Measurements from ENCODE around the gene CTNND2.

Gene CTNND2

DNA sequence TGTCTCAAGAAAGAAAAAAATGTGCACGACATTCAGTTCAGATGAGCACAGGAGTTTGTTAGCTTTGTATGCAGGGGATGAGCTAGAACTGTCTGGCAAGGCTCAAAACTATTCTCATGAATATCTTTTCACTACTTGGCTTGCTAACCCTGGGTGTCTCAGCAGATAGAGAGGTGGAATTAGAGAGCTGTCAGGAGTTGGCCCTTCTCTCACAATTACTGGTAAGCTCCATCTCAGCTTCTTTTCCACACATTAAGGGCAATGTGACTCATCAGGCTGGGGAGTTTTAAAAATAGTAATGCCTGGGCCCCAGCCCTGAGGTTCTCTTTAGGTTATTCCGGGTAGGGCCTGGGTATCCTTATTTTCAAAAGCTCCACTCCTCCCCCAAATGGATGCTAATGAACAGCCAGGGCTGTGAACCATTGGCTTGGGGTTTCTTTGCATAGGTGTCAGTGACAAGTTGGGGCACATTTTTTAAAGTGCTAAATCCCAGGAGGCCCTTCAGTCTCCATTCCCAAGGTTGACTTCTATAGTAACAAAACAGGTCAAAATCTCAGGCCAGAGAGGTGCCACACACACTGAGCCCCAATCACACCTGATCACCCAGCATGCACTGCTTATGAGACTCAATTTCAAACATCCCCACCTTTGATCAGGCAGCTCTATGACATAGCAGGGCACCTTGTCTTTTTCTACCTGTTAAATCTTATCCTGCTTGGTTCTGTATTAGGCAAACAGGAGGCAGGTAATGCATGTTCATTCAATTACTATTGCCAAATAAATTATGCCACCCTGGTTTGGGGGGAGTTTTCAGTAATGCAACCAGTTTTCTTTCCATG is 903.5 kb downstream of the CTNND2 start:
- ChIA-PET POLR2A (no interaction called here), CTCF (interaction anchor here (0.9 to 7.7 kb wide), 4 partner anchors 10 to 114 kb away, joined by 3 to 60 read pairs (median 5); no protein-coding TSS in a partner anchor)
- TF ChIP-seq, protein P1, sequence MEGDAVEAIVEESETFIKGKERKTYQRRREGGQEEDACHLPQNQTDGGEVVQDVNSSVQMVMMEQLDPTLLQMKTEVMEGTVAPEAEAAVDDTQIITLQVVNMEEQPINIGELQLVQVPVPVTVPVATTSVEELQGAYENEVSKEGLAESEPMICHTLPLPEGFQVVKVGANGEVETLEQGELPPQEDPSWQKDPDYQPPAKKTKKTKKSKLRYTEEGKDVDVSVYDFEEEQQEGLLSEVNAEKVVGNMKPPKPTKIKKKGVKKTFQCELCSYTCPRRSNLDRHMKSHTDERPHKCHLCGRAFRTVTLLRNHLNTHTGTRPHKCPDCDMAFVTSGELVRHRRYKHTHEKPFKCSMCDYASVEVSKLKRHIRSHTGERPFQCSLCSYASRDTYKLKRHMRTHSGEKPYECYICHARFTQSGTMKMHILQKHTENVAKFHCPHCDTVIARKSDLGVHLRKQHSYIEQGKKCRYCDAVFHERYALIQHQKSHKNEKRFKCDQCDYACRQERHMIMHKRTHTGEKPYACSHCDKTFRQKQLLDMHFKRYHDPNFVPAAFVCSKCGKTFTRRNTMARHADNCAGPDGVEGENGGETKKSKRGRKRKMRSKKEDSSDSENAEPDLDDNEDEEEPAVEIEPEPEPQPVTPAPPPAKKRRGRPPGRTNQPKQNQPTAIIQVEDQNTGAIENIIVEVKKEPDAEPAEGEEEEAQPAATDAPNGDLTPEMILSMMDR (IDR thresholded peaks at IDR 0.05; ENCODE audit: control extremely low read depth, extremely low read depth, low read depth, missing control alignments), result no peak
- DNase-seq (ENCODE audit: extremely low spot score), result no peak

GRCh38 chr5:10999714-11000113 is 904.5 kb downstream of the CTNND2 start:
- POLR2A ChIA-PET, result no interaction called here
- CTCF ChIA-PET, result interaction anchor here (1.3 to 7.7 kb wide), 2 partner anchors 11 to 115 kb away, joined by 3 to 60 read pairs; no protein-coding TSS in a partner anchor
- TF ChIP-seq, protein P1 (IDR thresholded peaks at IDR 0.05; ENCODE audit: control extremely low read depth, extremely low read depth, low read depth, missing control alignments), result no peak
- no peak for DNase-seq (ENCODE audit: extremely low spot score)

- TF ChIP-seq, protein P1 (IDR thresholded peaks at IDR 0.05; ENCODE audit: control extremely low read depth, extremely low read depth, low read depth, missing control alignments), result no peak
- CTCF ChIA-PET, result interaction anchor here (0.9 to 1.1 kb wide), 2 partner anchors 8 to 55 kb away, joined by 4 read pairs; no protein-coding TSS in a partner anchor
Observed at GRCh38 chr5:10995891-10996290, 908.4 kb downstream of the CTNND2 start.

DNA sequence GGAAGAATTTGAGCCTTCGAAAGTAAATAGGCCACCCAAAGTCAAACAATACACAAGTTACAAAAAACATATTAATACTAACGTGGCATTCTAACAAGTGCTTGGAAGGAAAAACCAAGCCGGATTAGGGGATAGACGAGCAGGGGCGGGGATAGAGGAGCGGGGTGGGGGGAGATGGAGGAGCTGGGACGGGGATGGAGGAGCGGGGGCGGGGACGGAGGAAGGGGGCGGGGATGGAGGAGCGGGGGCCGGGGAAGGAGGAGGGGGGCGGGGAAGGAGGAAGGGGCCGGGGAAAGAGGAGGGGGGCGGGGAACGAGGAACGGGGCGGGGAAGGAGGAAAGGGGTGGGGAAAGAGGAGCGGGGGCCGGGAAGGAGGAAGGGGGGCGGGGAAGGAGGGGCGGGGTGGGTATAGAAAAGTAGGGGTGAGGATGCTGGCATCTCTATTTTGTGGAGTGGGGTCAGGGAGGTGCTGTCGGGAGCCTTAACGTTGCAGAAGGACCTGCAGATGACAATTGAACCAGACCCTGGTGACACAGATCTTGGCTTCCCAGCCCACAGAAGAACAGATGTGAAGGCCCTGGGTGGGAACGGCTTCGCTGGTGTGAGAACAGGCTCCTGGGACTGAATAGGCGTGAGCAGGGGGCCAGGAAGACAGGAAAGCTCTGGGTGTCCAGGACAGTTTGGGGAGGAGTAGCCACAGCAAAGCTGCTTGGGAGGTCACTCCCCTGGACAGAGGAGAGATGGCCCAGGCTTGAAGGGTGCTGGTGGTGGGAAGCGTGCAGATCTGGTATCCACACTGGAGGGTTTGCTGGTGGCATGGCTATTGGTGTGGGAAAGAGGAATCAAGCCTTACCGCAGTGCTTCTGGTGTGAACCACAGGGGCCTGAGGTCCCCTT is 909.9 kb downstream of the CTNND2 start:
- no peak for DNase-seq (ENCODE audit: extremely low spot score)
- CTCF ChIA-PET, result interaction anchor here (1.1 kb wide), 1 partner anchor 56 kb away, joined by 4 read pairs; no protein-coding TSS in a partner anchor
- TF ChIP-seq, protein P1 (IDR thresholded peaks at IDR 0.05; ENCODE audit: control extremely low read depth, extremely low read depth, low read depth, missing control alignments), result no peak
- POLR2A ChIA-PET, result no interaction called here

More at GRCh38 chr5:10995891-10996290, 908.4 kb downstream of the CTNND2 start:
- POLR2A ChIA-PET, result no interaction called here
- DNase-seq (ENCODE audit: extremely low spot score), result no peak

- ChIA-PET CTCF (interaction anchor here (4.9 kb wide), 1 partner anchor 11 kb away, joined by 60 read pairs; no protein-coding TSS in a partner anchor), POLR2A (no interaction called here)
- TF ChIP-seq, protein P1 (IDR thresholded peaks at IDR 0.05; ENCODE audit: control extremely low read depth, extremely low read depth, low read depth, missing control alignments), result no peak
- no peak for DNase-seq (ENCODE audit: extremely low spot score)
Observed at GRCh38 chr5:10990634-10991033, 913.6 kb downstream of the CTNND2 start.
